A549 (cell line): ENCODE data around the gene IFIT1B. TPM values are rescaled to one million over a fixed set of nuclear protein-coding genes. Genes with fewer than 3 reads are reported as not detected.
A peak's percentile ranks its signal among the peaks of the same experiment; 100 is the strongest.

ENCODE experiments used
- ATAC-seq, 2 experiments: fragments of 200-7000 bp in 1 of 2; fragments of >200 bp in 1 of 2; cut with Nextera tagmentation in 1 of 2; cut with Tn5 transposase in 1 of 2; 3 replicates each; pipeline versions ENCODE4 v1.8.0 to v1.9.1; 2018 to 2020; ENCODE audit warnings: mild to moderate bottlenecking in 1 of 2, moderate library complexity in 1 of 2
- CTCF ChIA-PET: fragments of 300-600 bp; sonication (Branson Sonifier 250); formaldehyde crosslinking; extraction: SDS; loops from one replicate; lab custom pipeline; 2021; ENCODE audit warnings: antibody characterized with exemption, inconsistent platforms; lab: Yijun Ruan, JAX
- POLR2A ChIA-PET: fragments of 350-600 bp; formaldehyde crosslinking; extraction: SDS; loops from one replicate; lab custom pipeline; 2021; ENCODE audit warnings: antibody characterized with exemption, inconsistent platforms; lab: Yijun Ruan, JAX
- DNase-seq, 2 experiments: peaks; one replicate each; pipeline versions ENCODE4 v3.0.0 to v3.0.0-alpha.2; 2011 to 2016; ENCODE audit warnings: low read depth in 1 of 2, low spot score in 1 of 2
- FAIRE-seq: peaks from 2 replicates; lab custom pipeline; 2011; peaks lifted over from hg19 to GRCh38; lab: Jason Lieb, UNC
- H3K27ac ChIP-seq, 2 experiments: fragments of >200 bp; sonication (Bioruptor Twin); formaldehyde crosslinking; 3 replicates each; pipeline ENCODE4 v1.5.1; 2016 to 2017
- H3K4me1 ChIP-seq: fragments of >200 bp; sonication (Bioruptor Twin); formaldehyde crosslinking; 3 replicates; pipeline ENCODE4 v1.6.1; 2016
- H3K4me2 ChIP-seq: fragments of >200 bp; sonication (Bioruptor Twin); formaldehyde crosslinking; 3 replicates; pipeline ENCODE4 v1.6.1; 2016
- H3K4me3 ChIP-seq: fragments of >200 bp; sonication (Bioruptor Twin); formaldehyde crosslinking; 3 replicates; pipeline ENCODE4 v1.5.1; 2016
- H3K9me3 ChIP-seq: fragments of >200 bp; sonication (Bioruptor Twin); formaldehyde crosslinking; 3 replicates; pipeline ENCODE4 v1.6.1; 2016
- CBX8 ChIP-seq: fragments of 200-600 bp; sonication (generic); IDR thresholded peaks from 2 replicates; pipeline ENCODE4 v1.6.1; 2016
- EHF ChIP-seq: fragments of 250-450 bp; sonication (Bioruptor Pico); IDR thresholded peaks from 2 replicates; pipeline ENCODE4 v1.5.0; 2020; ENCODE audit warnings: mild to moderate bottlenecking
- ESRRA ChIP-seq: fragments of 150-350 bp; IDR thresholded peaks from 2 replicates; pipeline ENCODE4 v1.6.1; 2014; ENCODE audit warnings: mild to moderate bottlenecking, low read length, borderline replicate concordance
- FOXS1 ChIP-seq: fragments of 250-450 bp; sonication (Bioruptor Pico); IDR thresholded peaks from 2 replicates; pipeline ENCODE4 v1.5.0; 2020; ENCODE audit warnings: mild to moderate bottlenecking, moderate library complexity
- HOXB13 ChIP-seq: fragments of 250-450 bp; sonication (Bioruptor Pico); IDR thresholded peaks from 2 replicates; pipeline ENCODE4 v1.5.0; 2020; ENCODE audit warnings: low read depth, mild to moderate bottlenecking, moderate library complexity
- HOXB5 ChIP-seq: fragments of 250-450 bp; sonication (Bioruptor Pico); IDR thresholded peaks from 2 replicates; pipeline ENCODE4 v1.5.0; 2020; ENCODE audit warnings: mild to moderate bottlenecking, moderate library complexity
- JUN ChIP-seq, 2 experiments: fragments of >200 bp; sonication (Bioruptor Twin); formaldehyde crosslinking; IDR thresholded peaks; 2 replicates in 1 of 2; 3 replicates in 1 of 2; pipeline ENCODE4 v1.6.1; 2016 to 2017
- MYC ChIP-seq: IDR thresholded peaks from 2 replicates; pipeline ENCODE4 v1.6.1; 2012; ENCODE audit warnings: mild to moderate bottlenecking, inconsistent platforms, low read length, improper control_type of control experiment, borderline replicate concordance
- NPAS2 ChIP-seq: fragments of 250-450 bp; sonication (Bioruptor Pico); IDR thresholded peaks from 2 replicates; pipeline ENCODE4 v1.8.0; 2022; ENCODE audit warnings: mild to moderate bottlenecking, moderate library complexity, borderline replicate concordance
- POLR2A ChIP-seq: IDR thresholded peaks from 2 replicates; pipeline ENCODE4 v1.6.1; 2012; ENCODE audit warnings: mild to moderate bottlenecking, low read length
- RAD21 ChIP-seq, 2 experiments: fragments of >200 bp in 1 of 2; sonication (Bioruptor Twin) in 1 of 2; formaldehyde crosslinking in 1 of 2; IDR thresholded peaks in 1 of 2; conservative IDR thresholded peaks in 1 of 2; 2 replicates in 1 of 2; 3 replicates in 1 of 2; pipeline ENCODE4 v1.6.1; 2012 to 2018; ENCODE audit warnings: inconsistent platforms in 1 of 2
- RCOR1 ChIP-seq: fragments of 150-350 bp; IDR thresholded peaks from 2 replicates; pipeline ENCODE4 v1.6.1; 2014; ENCODE audit warnings: antibody characterized with exemption, low read length, low read depth
- SMC3 ChIP-seq: fragments of >200 bp; sonication (Bioruptor Twin); formaldehyde crosslinking; IDR thresholded peaks from 3 replicates; pipeline ENCODE4 v1.6.1; 2018; ENCODE audit warnings: inconsistent platforms
- ZSCAN20 ChIP-seq: fragments of 250-450 bp; sonication (Bioruptor Pico); IDR thresholded peaks from 2 replicates; pipeline ENCODE4 v1.8.0; 2022; ENCODE audit warnings: mild to moderate bottlenecking, moderate library complexity
- WGBS: methylation state at CpG from one replicate; pipeline ENCODE4 v1.1.6; 2017; ENCODE audit errors: missing lambda C conversion rate; 5-methylcytosine and 5-hydroxymethylcytosine counted together
- polyA plus RNA-seq, 4 experiments: library from polyadenylated mRNA; depleted of rRNA in 3 of 4; stranded (reverse); fragments of >200 nt; fragmentation: RNase III in 1 of 4; extraction: RNeasy Plus Mini Kit Qiagen cat#74134 plus additional on column Dnase treatment in 1 of 4; gene quantifications; 2 replicates in 3 of 4; 3 replicates in 1 of 4; pipeline ENCODE4 v1.2.3, GENCODE V29; 2011 to 2017
- TF ChIP-seq, protein P1 (sequence below): fragments of >200 bp; sonication (Bioruptor Twin); formaldehyde crosslinking; IDR thresholded peaks from 3 replicates; pipeline ENCODE4 v1.5.1; 2016
- TF ChIP-seq, protein P2 (sequence below): IDR thresholded peaks from 2 replicates; pipeline ENCODE4 v1.6.1; 2012
- TF ChIP-seq, protein P3 (sequence below): fragments of 450-650 bp; IDR thresholded peaks from 2 replicates; pipeline ENCODE4 v1.6.1; 2014; ENCODE audit warnings: antibody characterized with exemption
- TF ChIP-seq, protein P4 (sequence below): IDR thresholded peaks from 2 replicates; pipeline ENCODE4 v1.6.1; 2012; ENCODE audit warnings: low read depth, borderline replicate concordance
- TF ChIP-seq, protein P5 (sequence below): fragments of 200-600 bp; sonication (generic); IDR thresholded peaks from 2 replicates; pipeline ENCODE4 v1.6.1; 2016; ENCODE audit warnings: antibody characterized with exemption, mild to moderate bottlenecking, moderate library complexity

Gene IFIT1B
- polyA plus RNA-seq, 2 of the 4 experiments (the other 2 are of a cell fraction) = not detected

DNA sequence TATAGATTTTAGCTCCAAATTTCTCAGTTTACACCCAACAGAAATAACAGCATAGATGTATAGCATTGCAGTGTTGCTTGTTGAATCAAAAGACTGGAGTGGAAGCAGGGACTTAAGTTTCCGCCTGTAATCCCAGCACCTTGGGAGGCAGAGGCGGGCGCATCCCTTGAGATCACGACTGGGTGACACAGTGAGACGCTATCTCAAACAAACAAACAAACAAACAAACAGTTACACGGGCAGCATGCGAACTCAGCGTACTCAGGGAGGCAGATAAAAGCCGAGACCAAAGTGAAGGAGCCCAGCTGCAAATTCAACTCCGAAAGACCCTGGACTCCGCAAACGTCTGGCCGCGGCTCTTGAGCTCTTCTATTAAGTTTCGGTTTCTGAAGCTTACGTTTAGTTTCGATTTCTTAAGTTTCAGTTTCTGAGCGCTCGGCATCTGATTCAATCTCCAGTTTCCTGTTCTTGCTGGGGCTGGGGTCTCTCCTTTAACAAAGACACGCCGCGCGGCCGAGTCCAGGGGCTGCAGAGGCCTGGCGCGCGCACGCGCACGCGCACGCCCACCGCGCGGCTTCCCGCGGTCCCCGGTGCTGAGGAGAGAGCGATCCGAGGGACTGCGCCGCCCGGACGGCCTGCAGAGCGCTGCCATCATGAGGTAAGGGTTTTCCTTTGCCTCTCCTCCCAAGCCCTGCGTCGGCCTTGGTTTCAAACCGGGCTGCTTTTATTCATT lies 36.5 kb downstream of the IFIT1B start, which contains the start of gene IFIT5:
Gene IFIT5, plus strand, starts transcription at position 423 of the 733 bp plus-strand sequence. Its CDS starts 231 bp downstream, at position 654.
- Histone ChIP-seq H3K27ac (peak within 1 kb of the TSS; percentile 84 to 97), H3K9me3 (no peaks in the 10 kb centered on the region), H3K4me2 (peak within 1 kb of the TSS; percentile 83), H3K4me1 (peaks cover 12% of the 10 kb centered on the region; the same call in 1 of the 3 replicates), H3K4me3 (peak within 1 kb of the TSS; percentile 68)
- TF ChIP-seq, protein P1, sequence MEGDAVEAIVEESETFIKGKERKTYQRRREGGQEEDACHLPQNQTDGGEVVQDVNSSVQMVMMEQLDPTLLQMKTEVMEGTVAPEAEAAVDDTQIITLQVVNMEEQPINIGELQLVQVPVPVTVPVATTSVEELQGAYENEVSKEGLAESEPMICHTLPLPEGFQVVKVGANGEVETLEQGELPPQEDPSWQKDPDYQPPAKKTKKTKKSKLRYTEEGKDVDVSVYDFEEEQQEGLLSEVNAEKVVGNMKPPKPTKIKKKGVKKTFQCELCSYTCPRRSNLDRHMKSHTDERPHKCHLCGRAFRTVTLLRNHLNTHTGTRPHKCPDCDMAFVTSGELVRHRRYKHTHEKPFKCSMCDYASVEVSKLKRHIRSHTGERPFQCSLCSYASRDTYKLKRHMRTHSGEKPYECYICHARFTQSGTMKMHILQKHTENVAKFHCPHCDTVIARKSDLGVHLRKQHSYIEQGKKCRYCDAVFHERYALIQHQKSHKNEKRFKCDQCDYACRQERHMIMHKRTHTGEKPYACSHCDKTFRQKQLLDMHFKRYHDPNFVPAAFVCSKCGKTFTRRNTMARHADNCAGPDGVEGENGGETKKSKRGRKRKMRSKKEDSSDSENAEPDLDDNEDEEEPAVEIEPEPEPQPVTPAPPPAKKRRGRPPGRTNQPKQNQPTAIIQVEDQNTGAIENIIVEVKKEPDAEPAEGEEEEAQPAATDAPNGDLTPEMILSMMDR = no peak
- TF ChIP-seq HOXB13 (CRISPR knock-in tag) (no peak), NPAS2 (CRISPR knock-in tag) (no peak), FOXS1 (CRISPR knock-in tag) (no peak), ESRRA (no peak), RAD21 (conservative IDR thresholded peaks at IDR 0.05 in 1 of 2, IDR thresholded peaks at IDR 0.05 in 1 of 2) (0 out of 5 replicates have a peak, but pooled peaks of 1 of the 2 experiments have one; percentile 20), RCOR1 (no peak), POLR2A (peak; percentile 54), HOXB5 (CRISPR knock-in tag) (no peak), JUN (IDR thresholded peaks at IDR 0.05) (peak in 1 of 2 experiments; percentile 23; a peak in 1 of 5 replicates), EHF (CRISPR knock-in tag) (no peak), ZSCAN20 (CRISPR knock-in tag) (no peak), MYC (no peak), CBX8 (no peak), SMC3 (0 out of 3 replicates have a peak, but pooled peaks have one; percentile 10)
- TF ChIP-seq, protein P2, sequence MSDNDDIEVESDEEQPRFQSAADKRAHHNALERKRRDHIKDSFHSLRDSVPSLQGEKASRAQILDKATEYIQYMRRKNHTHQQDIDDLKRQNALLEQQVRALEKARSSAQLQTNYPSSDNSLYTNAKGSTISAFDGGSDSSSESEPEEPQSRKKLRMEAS = peak; percentile 49; the same call in 1 of the 2 replicates
- TF ChIP-seq, protein P3, sequence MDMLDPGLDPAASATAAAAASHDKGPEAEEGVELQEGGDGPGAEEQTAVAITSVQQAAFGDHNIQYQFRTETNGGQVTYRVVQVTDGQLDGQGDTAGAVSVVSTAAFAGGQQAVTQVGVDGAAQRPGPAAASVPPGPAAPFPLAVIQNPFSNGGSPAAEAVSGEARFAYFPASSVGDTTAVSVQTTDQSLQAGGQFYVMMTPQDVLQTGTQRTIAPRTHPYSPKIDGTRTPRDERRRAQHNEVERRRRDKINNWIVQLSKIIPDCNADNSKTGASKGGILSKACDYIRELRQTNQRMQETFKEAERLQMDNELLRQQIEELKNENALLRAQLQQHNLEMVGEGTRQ = no peak
- TF ChIP-seq, protein P4, sequence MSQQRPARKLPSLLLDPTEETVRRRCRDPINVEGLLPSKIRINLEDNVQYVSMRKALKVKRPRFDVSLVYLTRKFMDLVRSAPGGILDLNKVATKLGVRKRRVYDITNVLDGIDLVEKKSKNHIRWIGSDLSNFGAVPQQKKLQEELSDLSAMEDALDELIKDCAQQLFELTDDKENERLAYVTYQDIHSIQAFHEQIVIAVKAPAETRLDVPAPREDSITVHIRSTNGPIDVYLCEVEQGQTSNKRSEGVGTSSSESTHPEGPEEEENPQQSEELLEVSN = no peak
- TF ChIP-seq, protein P5, sequence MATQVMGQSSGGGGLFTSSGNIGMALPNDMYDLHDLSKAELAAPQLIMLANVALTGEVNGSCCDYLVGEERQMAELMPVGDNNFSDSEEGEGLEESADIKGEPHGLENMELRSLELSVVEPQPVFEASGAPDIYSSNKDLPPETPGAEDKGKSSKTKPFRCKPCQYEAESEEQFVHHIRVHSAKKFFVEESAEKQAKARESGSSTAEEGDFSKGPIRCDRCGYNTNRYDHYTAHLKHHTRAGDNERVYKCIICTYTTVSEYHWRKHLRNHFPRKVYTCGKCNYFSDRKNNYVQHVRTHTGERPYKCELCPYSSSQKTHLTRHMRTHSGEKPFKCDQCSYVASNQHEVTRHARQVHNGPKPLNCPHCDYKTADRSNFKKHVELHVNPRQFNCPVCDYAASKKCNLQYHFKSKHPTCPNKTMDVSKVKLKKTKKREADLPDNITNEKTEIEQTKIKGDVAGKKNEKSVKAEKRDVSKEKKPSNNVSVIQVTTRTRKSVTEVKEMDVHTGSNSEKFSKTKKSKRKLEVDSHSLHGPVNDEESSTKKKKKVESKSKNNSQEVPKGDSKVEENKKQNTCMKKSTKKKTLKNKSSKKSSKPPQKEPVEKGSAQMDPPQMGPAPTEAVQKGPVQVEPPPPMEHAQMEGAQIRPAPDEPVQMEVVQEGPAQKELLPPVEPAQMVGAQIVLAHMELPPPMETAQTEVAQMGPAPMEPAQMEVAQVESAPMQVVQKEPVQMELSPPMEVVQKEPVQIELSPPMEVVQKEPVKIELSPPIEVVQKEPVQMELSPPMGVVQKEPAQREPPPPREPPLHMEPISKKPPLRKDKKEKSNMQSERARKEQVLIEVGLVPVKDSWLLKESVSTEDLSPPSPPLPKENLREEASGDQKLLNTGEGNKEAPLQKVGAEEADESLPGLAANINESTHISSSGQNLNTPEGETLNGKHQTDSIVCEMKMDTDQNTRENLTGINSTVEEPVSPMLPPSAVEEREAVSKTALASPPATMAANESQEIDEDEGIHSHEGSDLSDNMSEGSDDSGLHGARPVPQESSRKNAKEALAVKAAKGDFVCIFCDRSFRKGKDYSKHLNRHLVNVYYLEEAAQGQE = no peak
- CTCF ChIA-PET = interaction anchor here (0.7 to 1.3 kb wide), 3 partner anchors 11 to 1077 kb away, joined by 3 to 5 read pairs (median 3); no protein-coding TSS in a partner anchor
- FAIRE-seq = no peak
- POLR2A ChIA-PET = interaction anchor here (1.3 kb wide), 1 partner anchor 22 kb away, joined by 8 read pairs; the partner anchor contains the start of gene IFIT1
- ATAC-seq = peak; percentile 92 to 96
- peak; percentile 71 to 74 for DNase-seq
- WGBS = under 1% methylated on average over 37 of the region's 48 CpGs
